ENCODE data around the gene KIAA0825. TPM values are rescaled to one million over a fixed set of nuclear protein-coding genes. Genes with fewer than 3 reads are reported as not detected.

The KIAA0825 gene
- total and polyA plus RNA-seq, 2 experiments from 2014 or later: 1.7 to 1.8 TPM

- TF ChIP-seq STAT1 (IDR thresholded peaks at IDR 0.05; ENCODE audit: unreplicated experiment) (no peak), EZH2phosphoT487 (IDR thresholded peaks at IDR 0.05; ENCODE audit: unreplicated experiment) (no peak), ZNF462 (CRISPR knock-in tag; IDR thresholded peaks at IDR 0.05) (no peak), POLR2AphosphoS5 (IDR thresholded peaks at IDR 0.05; ENCODE audit: low read depth) (no peak), REST (IDR thresholded peaks at IDR 0.05; ENCODE audit: unreplicated experiment) (no peak), ZNF114 (CRISPR knock-in tag; IDR thresholded peaks at IDR 0.05) (no peak), ZNF331 (CRISPR knock-in tag; IDR thresholded peaks at IDR 0.05; ENCODE audit: low read depth) (no peak)
- Mint-ChIP-seq H3K9me3 (peaks cover 3% of the 10 kb centered on the region; the same call in 1 of the 3 replicates), H3K4me1 (peaks cover 8% of the 10 kb centered on the region), H3K36me3 (ENCODE audit: low read depth) (no peaks in the 10 kb centered on the region), H3K4me3 (no peak overlapping the region), H3K27me3 (ENCODE audit: insufficient read depth, low read depth, poor library complexity) (no peaks in the 10 kb centered on the region), H3K27ac (no peak overlapping the region)
- Histone ChIP-seq H3K4me3 (no peak overlapping the region), H3F3A (replicated peaks; ENCODE audit: low read depth) (no peaks in the 10 kb centered on the region), H3K9me2 (ENCODE audit: insufficient read depth) (no peaks in the 10 kb centered on the region), H2AFZ (no peak overlapping the region), H3K4me2 (no peak overlapping the region), H4K20me1 (replicated peaks; ENCODE audit: insufficient read depth) (no peaks in the 10 kb centered on the region), H3K27me3 (ENCODE audit: insufficient read depth) (no peaks in the 10 kb centered on the region), H3K27ac (ENCODE audit: low read depth) (no peak overlapping the region), H3K36me3 (ENCODE audit: insufficient read depth) (no peaks in the 10 kb centered on the region), H3K4me1 (ENCODE audit: insufficient read depth) (peaks cover 5% of the 10 kb centered on the region; the same call in 1 of the 2 replicates), H3K79me2 (replicated peaks; ENCODE audit: insufficient read depth) (no peaks in the 10 kb centered on the region)
- DNase-seq (ENCODE audit: low spot score) (no peak), ATAC-seq (no peak)
Observed at GRCh38 chr5:94564812-94565211, 53.6 kb downstream of the KIAA0825 start.

Measured in GM23338 (cell line).